Activated CD4-positive, alpha-beta T cell treated with anti-CD3 and anti-CD28 coated beads for 1 hour (primary cell): ENCODE data around the gene GPR84.

Source experiments
- DNase-seq: peaks from one replicate; pipeline ENCODE4 v3.0.0-alpha.2; 2020

The GPR84 gene

DNA sequence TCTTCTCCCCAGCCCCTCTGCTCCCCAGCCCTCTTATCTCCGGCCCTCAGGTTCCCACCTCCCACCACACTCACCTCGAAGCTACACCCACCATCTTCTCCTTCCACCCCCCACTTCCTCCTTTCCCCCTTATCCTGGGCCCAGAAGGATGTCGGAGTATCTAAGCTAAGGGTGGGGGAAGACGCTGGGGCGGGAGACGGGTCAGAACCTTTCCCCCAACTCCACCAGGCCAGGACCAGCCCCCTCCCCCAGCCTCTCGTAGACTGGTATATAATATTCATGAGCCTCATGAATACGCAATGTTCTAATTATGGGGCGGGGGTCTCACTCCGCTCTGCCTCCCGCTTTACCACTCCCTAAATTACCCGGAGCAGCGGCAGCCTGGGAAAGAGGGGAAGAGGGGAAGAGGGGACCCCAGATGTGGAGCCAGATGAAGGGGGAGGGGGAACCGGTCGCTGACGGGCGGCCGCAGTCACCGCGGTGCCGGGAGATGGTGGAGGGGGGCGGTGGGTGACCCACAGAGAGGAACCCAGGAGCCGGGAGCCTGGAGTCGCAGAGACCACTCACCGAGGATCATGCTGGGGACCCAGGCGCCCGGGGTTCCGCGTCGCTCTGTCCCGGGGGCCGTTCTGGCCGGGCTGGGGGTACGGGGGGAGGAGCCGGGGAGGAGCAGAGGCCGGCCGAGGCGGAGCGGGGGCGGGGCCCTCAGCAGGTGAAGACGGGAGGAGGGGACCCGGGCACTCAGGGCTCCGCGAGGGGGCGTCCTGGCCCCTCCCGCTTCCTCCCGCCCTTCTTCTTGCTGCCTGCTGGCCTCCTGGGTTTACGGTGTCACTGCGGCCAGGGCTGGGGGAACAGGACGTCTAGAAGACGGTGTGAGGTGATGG lies 26.6 kb upstream of the GPR84 start:
- peak; percentile 50 for DNase-seq

DNA sequence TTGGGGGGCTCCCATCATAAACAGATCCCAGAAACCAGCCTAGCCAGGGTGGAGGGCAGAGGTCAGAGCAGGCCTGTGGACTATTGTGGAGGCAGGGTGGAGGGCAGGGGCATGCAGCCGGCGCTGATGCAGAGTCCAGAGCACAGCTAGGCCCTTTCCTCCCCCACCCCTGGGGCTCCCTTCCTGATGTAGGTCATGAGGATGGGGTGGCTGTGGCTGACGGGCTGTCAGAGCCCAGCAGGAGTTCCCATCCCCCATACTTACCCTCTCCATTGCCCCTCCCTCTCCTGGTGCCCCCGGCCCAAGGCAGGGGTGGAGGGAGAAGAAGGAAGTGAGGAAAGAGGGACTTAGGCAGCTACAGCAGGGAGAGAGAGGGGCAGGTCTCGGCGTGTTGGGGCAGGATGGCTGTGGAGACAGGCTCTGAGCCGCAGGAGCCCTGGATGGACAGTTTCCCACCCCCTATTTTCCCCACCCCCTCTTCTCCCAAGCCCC lies 25.9 kb upstream of the GPR84 start:
- DNase-seq: no peak

DNA sequence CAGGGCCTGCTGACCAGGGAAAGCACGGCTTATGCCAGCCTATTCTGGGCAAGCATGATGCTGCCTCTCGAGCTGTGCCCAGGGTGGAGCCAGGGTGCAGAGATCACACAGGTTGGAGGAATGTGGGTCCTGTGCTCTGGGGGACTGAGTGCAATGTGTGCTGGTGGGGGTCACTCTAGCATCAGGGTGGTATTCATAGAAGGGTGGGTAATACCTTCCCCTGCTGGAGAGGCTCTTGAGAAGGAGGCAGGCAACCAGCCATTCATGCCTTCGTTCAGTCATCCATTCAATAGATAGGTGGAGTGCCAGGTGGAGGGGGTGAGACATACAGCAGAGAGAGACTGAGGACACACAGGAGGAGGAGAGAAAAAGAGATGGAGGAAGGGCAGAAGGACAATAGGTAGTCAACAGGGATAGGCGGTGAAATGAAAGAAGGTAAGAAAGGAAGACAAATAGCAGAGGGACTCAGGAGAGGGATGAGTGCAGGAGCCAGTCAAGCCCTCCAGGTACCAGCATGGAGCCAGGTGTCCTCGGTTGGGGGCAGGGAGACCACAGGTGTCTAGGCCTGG lies 25.4 kb upstream of the GPR84 start:
- no peak for DNase-seq

DNA sequence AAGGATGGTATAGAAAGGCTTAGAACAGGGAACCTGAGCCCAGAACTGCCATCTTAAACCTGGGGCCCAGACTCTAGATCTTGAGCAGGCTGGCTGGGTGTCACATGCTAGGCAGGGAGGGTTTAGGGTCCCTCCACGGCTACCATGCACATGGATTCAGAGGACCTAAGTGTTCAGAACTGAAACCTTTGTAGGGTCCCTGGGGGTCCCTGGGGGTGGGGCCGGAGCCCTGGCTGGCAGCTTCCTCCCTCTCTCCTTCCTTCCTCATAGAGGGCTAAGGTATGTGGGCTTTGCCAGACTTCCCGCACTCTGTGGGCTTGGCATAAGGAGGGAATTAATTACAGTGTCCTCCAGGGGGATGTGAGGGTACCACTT lies 24.8 kb upstream of the GPR84 start:
- no peak for DNase-seq

DNA sequence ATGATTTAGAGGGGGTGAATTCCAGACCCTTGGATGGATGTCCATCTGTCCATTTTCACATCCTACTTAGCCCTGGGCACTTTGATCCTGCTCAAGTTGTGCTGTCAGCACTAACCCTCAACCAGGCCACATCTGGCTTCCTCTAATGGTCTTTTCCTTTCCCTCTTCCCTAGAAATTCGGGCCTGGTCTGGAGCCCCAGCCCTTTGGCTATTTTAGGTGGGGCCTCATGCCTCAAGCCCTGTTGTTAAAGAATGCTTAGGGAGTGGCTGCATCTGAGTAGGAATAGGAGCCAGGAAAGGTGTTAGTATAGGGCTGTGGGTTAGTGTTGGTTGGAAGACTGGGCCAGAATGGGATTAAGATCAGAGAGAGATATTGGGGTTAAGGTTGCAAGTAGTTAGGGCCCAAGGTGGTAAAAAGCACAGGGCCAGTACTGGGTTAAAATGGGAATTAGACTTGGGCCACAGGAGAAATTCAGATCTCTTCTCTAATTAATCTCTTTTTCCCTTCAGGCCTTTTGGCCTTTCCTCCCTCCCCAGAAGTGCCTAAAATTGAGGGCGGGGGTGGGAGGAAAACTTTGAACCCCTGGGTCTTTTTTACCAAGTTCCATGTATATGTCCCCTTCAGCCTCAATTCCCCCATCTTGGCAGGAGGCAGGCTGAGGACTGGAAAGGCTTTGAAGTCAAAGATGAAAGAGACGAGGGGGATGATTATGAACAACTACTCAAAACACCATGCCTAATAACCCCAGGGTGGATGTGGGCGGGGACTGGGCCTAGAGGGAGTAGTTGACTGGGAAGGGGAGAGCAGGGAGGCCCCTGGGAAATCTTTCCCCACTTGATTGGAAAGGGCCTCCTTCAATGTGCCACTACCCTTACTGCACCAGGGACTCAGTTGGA lies 24.2 kb upstream of the GPR84 start:
- DNase-seq: no peak

DNA sequence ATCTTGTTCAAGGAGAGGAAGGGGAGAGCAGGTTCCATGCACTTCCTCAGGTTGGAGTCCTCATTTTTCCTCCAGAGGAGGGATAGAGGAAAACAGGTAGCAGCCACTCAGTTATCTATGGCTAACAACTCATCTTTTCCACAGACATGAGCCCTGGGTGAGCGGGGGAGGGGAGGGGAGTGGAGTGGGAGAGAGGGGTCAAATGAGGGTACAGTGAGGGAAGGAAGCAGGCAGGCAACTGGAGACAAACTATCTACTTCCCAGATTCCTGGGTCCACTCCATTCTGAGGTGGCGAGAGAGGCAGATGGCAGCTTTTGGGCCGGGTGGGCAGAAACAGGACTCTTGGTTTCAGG lies 22.8 kb upstream of the GPR84 start:
- DNase-seq: no peak

DNA sequence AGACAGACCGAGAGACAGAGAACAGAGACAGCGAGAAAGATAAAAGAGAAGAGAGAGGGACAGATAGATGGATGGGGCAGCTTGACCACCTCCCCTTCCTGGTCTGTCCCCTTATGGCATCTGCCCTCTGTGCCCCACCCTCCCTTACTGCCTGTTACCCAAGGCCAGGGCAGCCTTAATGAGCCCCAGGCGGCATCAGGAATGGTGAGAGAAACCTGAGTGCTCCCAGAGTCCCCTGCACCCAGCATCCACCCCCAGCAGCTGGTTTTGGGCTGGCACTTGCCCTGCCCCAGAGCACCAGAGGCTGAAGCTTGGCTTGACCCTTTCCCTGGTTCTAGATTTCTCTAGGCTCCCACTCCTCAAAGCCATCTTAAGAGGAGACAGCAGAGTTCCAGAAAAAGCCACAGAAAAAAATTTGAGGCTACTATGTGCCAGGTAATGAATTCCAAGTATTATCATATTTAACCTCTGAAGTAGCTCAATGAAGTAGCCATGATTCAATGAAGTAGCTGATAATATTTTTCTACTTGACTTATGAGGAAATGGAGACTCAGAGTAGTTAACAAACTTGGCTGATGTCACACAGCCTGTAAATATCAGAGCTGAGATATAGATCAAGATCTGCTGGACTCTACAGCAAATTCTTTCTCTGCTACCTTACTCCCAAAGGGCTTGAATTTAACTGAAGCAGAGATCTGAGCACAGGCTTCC lies 22.3 kb upstream of the GPR84 start:
- no peak for DNase-seq

DNA sequence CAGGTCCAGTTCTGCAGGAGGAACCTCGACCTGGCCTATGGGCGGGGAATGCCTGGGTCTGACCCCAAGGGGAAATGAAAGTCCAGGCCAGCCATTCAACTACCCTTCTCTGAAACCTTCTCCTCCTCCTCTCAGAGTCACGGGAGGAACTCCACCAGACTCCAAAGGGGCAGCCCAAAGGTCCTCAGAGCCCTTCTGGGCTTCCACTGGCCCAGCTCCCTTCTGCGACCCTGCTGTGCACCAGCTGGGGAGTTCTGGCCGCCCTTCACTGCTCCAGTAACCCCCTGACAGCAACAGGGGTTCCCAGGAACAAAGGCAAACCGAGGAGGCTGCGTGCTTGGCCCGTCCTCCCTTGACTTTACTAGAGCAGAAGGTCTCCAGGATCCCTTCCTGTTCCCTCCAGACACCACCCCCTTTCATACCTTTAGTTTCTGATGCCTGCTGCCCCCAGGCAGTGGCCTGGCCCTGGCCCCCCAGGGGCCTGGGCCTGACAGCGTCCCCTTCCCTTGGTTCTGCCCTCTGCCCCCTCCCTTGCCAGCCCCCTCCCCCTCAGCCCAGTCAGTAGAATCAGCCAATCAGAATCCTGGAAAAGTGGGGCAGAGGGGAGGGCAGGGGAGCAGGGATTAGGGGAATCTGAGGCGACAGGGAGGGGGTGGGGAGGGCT lies 21.1 kb upstream of the GPR84 start:
- no peak for DNase-seq

DNA sequence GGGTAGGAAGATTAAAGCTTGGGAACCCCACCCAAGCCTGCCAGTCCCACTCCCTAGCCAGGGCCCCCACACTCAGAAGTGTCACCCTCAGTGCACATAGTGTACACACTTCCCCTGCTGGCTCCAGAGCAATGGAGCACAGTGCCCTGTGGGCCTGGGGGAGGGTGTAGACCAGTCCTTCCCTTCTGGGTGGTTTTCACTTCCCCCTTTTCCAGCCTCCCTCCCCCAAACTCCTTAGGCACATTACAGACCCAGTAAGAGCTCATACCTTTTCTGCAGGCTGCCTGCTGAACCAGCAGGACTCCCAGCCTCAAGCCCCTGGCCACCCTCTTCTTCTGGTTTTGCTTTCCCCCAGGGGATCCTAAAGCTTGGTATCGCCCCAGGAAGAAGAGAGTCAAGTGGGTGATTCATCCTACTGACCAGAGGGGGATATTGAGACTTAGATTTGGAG lies 20.3 kb upstream of the GPR84 start, which contains the start of gene ZNF385A:
Gene ZNF385A, minus strand, starts transcription at position 143 of the 451 bp plus-strand sequence. CDS start 219 bp downstream, outside the sequence.
- no peak for DNase-seq

DNA sequence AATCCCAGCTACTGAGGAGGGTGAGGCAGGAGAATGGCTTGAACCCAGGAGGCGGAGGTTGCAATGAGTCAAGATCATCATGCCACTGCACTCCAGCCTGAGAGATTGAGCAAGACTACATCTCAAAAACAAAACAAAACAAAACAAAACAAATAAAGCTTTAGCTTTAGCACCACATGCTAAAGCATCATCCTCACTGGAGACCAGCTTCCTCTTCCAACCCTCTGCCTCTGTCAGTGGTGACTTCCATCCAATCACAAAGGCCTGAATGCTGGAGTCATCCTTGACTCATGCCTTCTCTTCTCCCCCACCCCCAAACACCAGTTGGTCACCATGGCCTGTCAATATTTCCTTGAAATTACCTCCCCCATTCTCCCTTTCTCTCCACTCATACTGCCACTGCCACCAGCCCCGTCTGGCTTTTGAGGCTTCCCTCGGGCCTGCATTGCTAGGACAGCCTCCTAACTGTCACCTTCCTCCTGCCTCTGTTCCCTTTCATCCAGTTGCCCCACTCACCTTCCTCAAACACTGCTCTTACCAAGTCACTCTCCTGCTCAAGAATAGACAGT lies 18.8 kb upstream of the GPR84 start:
- no peak for DNase-seq

DNA sequence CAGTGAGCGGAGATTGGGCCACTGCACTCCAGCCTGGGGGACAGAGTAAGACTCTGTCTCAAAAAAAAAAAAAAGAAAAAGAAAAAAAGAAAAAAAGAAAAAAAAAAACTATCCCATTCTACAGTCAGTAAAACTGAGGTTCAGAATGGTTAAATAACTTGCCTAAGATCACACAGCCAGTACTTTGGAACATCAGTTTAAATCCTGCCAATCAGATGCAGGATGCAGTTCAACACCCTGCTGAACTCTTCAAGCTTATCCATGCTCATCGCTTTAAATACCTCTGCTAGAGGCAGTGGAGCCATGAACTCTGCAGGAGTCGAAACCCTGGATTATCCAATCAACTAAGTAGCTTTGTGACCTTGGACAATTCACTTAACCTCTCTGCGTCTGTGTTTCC lies 16.9 kb upstream of the GPR84 start:
- no peak for DNase-seq

DNA sequence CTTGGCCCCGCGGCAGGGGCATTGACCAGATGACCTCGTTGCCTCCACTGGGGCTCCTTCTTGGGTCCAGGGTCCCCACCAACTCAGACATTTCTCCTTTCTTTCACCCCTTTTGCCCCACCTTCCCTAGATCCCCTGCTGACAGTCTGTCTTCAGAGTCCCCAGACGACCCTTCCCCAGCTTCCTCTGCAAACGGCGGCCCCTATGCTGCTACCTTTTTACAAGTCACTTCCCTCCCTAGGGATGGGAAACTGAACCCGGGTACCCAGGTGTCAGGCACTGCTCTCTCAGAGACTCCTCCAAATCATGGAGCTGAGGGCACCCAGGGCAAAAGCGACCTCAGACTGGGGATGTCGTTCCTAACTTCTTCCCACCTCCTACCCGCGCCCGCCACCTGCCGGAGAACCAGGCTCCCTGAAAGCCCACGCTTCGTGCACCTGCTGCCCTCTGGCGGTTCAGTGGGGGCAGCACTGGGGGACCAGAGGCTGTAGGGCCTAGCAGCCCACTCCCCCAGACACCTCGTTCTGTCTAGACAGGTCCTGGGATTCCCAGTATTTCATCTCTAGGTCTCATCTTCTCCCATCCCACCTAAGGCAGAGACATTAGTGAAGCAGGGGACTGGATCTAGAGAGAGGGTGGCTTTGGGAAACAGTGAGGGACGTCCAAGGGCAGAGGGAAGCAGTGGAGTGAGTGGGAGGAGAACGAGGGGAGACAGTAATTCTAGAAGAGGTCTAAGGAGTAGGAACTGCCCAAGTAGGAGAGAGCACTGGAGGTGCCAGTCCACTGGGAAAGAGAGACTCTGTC lies 15.3 kb upstream of the GPR84 start:
- DNase-seq: peak; percentile 81

DNA sequence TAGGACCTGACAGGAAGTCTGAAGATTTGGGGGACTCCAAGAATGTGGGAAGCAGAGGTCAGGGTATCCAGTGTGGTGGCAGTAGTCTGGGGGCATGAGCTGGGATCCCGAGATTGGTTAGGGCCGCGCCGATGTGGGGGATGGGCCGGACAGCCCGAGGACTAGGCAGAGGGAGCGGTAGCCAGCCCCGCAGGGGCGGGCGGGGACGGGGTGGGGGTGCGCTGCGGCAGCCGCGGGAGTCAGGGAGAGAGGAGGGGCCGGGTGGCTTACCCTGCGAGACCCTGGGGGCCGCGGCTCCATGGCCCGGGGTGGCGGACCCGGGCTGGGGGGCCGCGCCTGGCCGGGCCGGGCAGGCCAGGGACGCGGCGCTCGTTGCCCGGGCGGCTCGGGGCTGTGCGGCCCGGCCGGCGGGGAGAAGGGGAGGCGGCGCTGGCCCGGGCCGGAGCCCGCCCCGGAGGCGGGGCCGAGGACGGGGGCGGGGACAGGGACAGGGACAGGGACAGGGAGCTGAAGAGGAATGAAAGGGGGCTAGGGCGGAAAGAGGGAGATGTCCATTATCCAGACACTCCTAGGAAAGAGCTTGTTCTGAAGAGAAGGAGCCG lies 14.6 kb upstream of the GPR84 start:
- DNase-seq: no peak

DNA sequence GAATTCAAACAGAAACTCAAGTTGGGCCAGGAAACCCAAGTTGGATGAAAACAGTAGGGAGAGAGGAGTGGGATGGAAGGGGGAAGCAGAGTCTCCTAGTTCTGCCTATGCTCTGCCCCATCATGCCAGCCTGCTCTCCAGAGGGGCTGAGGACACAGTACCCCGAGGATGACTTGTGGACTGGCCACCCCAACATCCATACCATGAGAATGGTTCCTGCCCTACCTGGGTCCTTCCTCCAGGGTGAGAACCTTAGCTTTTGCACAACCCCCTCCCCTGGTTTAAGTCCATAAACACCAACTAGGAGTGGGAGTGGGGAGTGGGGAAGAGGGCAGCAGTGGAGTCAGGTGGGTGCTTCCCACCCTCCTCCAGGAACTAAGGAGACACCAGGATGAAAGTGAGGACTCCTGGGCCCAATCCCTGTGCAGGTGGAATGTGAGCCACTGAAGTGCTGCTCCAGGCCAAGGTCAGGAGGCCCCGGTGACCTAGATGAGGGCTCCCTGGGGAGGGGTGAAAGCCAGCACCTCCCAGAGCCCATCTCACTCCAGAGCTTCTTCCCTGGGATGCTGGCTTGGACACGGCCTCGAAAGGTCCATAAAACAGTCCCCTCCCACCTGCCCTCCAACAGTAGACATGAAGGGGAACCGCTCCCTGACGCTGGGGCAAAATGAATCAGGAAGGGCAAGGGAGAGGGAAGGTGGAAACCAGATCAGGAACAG lies 13.7 kb upstream of the GPR84 start:
- DNase-seq: no peak

DNA sequence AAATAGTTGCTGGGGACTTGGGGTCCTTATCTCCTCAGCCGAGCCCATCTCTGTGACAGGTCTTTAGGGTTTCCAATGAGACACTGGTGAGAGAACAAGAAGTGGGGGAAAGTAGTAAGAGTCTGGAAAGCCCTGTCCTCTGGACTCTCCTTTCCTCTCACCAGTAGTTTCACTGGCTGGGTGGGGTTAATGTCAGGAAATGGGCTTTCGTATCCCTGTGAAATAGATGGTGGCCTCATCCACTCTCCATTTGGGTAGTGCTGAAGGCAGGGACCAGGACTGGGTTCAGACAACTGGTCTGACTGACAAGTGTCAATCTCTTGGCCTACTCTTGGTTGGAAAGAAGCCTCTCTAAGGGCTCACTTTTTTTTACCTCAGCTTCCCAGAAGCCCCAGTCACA lies 12.7 kb upstream of the GPR84 start:
- no peak for DNase-seq

DNA sequence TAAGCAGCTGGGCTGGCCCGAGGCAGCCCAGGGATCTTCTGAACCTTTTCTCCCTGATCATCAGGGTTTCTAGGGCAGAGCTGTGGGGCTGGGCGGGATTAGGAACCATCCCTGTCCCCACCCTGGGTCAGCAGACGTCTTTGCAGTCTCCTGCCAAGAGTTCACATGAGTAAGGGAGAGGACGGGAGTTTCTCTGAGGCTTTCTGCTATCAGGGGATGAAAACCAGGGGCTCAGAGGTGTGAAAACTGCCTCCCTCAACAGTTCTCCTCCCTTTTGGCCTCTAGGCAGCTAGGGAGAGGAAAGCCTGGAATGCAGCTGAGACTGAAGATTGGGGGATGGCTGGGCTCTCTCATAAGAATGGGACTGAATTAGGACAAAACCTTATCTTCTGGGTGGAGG lies 12.3 kb upstream of the GPR84 start:
- DNase-seq: no peak

DNA sequence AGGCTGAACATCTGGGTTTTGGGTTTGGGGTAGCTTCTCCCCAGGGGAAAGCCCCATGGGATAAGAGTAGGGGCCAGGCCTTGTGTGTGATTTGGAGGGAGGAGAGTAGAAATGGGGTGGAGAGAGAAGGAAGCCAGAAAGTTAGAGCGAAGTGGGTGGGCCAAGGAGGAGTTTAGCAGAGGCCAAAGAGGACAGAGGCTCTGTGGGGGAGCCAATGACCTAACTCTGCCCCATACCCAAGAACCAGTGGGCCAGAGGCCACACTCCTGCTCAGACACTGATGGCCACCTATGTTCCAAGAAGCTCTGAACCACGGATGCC lies 10.9 kb upstream of the GPR84 start:
- no peak for DNase-seq

DNA sequence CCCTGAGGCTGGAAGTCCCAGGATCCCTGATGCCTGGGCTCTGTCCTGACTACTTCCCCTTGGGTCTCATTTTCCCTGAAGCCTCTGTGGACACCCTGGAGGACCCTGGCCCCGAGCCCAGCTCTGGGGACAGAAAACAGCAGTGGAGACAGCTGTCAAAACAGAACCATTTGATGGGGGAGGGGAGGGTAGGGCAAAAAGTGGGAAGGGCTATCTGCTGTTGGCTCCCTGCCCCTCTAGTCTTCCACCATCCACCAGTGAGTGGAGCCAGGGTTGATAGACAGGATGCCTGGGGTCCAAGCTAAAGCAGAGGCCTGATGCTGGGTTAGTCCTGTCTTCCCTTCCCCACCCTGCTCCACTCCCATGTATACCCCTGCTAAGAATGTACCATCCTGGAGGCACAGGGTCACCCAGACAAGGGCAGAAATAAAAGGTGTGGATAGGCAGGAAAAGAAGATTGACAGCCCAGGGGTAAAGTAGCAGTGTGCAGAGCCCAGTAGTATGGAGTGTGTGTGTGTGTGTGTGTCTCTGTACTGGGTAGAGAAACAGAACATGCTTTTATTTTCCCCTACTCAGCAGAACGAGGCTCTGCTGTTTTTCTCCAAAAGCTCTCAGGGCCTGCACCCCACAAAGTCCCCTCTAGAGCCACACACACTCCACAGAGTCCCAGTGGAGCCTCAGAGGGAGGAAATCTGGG lies 10.4 kb upstream of the GPR84 start:
- no peak for DNase-seq
